Activated CD8-positive, alpha-beta T cell treated with anti-CD3 and anti-CD28 coated beads for 36 hours (primary cell): ENCODE results near the gene ADGRB3. TPM values are rescaled to one million over a fixed set of nuclear protein-coding genes. Genes with fewer than 3 reads are reported as not detected.
"Not testable (repeated sequence)": the region's sequence is repeated elsewhere in the genome, so short reads cannot be mapped to it uniquely, and the experiment has no call there.

Experiments
- ATAC-seq: fragments of 200-7000 bp; cut with Tn5 transposase; one replicate; pipeline ENCODE4 v1.10.0; 2021; ENCODE audit warnings: mild to moderate bottlenecking, moderate library complexity
- CTCF ChIA-PET: fragments of 350-600 bp; sonication (Branson Sonifier 250); formaldehyde crosslinking; loops from one replicate; lab custom pipeline; 2021; ENCODE audit warnings: antibody characterized with exemption; lab: Charles Lee
- POLR2A ChIA-PET: fragments of 350-600 bp; sonication (Branson Sonifier 250); formaldehyde crosslinking; loops from one replicate; lab custom pipeline; 2021; ENCODE audit warnings: antibody characterized with exemption; lab: Charles Lee
- DNase-seq: peaks from one replicate; pipeline ENCODE4 v3.0.0-alpha.2; 2020
- H3K27ac Mint-ChIP-seq: one replicate; pipeline ENCODE4 v1.8.0; 2021; ENCODE audit warnings: mild to moderate bottlenecking, mixed read lengths
- H3K27me3 Mint-ChIP-seq: one replicate; pipeline ENCODE4 v1.8.0; 2021; ENCODE audit warnings: mixed read lengths
- H3K36me3 Mint-ChIP-seq: one replicate; pipeline ENCODE4 v1.8.0; 2021; ENCODE audit warnings: low read depth, mixed read lengths
- H3K4me1 Mint-ChIP-seq: one replicate; pipeline ENCODE4 v1.8.0; 2021; ENCODE audit warnings: low read depth, mixed read lengths
- H3K4me3 Mint-ChIP-seq: one replicate; pipeline ENCODE4 v1.8.0; 2021; ENCODE audit warnings: mild to moderate bottlenecking, moderate library complexity, mixed read lengths
- H3K9me3 Mint-ChIP-seq: one replicate; pipeline ENCODE4 v1.8.0; 2021; ENCODE audit warnings: mixed read lengths
- CTCF ChIP-seq: fragments of 200-600 bp; IDR thresholded peaks from one replicate; pipeline ENCODE4 v1.8.0; 2022; ENCODE audit warnings: antibody characterized with exemption, mild to moderate bottlenecking
- intact Hi-C: fragments of 100-400 bp; cut with micrococcal nuclease; formaldehyde crosslinking; loops from one replicate; pipeline ENCODE4 v1.10.0; 2022
- total RNA-seq, 2 experiments: library from RNA; stranded (reverse); gene quantifications; one replicate each; pipeline ENCODE4 v1.2.3, GENCODE V29; 2021

ADGRB3 gene
- total RNA-seq, 2 experiments from 2014 or later = not detected

GRCh38 chr6:69102416-69102815 lies 467.3 kb downstream of the ADGRB3 start:
- H3K9me3 Mint-ChIP-seq = peaks cover 6% of the 10 kb centered on the region
- no peaks in the 10 kb centered on the region for H3K27me3 Mint-ChIP-seq
- CTCF ChIA-PET = no interaction called here
- no peak for ATAC-seq
- POLR2A ChIA-PET = no interaction called here
- DNase-seq = no peak
- no peaks in the 10 kb centered on the region for H3K4me1 Mint-ChIP-seq
- H3K36me3 Mint-ChIP-seq = no peaks in the 10 kb centered on the region
- intact Hi-C loops = no loop called here
- H3K27ac Mint-ChIP-seq = no peak overlapping the region
- no peak for TF ChIP-seq CTCF
- no peak overlapping the region for H3K4me3 Mint-ChIP-seq

- no peak for TF ChIP-seq CTCF
- POLR2A ChIA-PET = no interaction called here
- Mint-ChIP-seq H3K9me3 (peaks cover 6% of the 10 kb centered on the region), H3K36me3 (no peaks in the 10 kb centered on the region), H3K4me1 (no peaks in the 10 kb centered on the region), H3K27me3 (no peaks in the 10 kb centered on the region), H3K27ac (no peak overlapping the region), H3K4me3 (no peak overlapping the region)
- DNase-seq (no peak), ATAC-seq (no peak)
- intact Hi-C loops = no loop called here
- CTCF ChIA-PET = no interaction called here
Measured at GRCh38 chr6:69105288-69105687, 470.2 kb downstream of the ADGRB3 start.

- no peaks in the 10 kb centered on the region for H3K4me1 Mint-ChIP-seq
- no peak for TF ChIP-seq CTCF
- intact Hi-C loops = no loop called here
- DNase-seq (no peak), ATAC-seq (no peak)
- H3K9me3 Mint-ChIP-seq = peaks cover 6% of the 10 kb centered on the region
- H3K4me3 Mint-ChIP-seq = no peak overlapping the region
- ChIA-PET CTCF (no interaction called here), POLR2A (no interaction called here)
- H3K27me3 Mint-ChIP-seq = no peaks in the 10 kb centered on the region
- H3K36me3 Mint-ChIP-seq = no peaks in the 10 kb centered on the region
- H3K27ac Mint-ChIP-seq = no peak overlapping the region
Measured at GRCh38 chr6:69106511-69106910, 471.4 kb downstream of the ADGRB3 start.

- H3K9me3 Mint-ChIP-seq = no peaks in the 10 kb centered on the region
- intact Hi-C loops = no loop called here
- H3K27me3 Mint-ChIP-seq = no peaks in the 10 kb centered on the region
- H3K4me3 Mint-ChIP-seq = no peak overlapping the region
- H3K27ac Mint-ChIP-seq = no peak overlapping the region
- no peak for TF ChIP-seq CTCF
- ChIA-PET CTCF (no interaction called here), POLR2A (no interaction called here)
- no peak for DNase-seq
- ATAC-seq = no peak
- no peaks in the 10 kb centered on the region for H3K4me1 Mint-ChIP-seq
- no peaks in the 10 kb centered on the region for H3K36me3 Mint-ChIP-seq
Measured at GRCh38 chr6:69111301-69111700, 476.2 kb downstream of the ADGRB3 start.

- Mint-ChIP-seq H3K4me1 (no peaks in the 10 kb centered on the region), H3K27ac (no peak overlapping the region), H3K27me3 (no peaks in the 10 kb centered on the region), H3K9me3 (no peaks in the 10 kb centered on the region), H3K4me3 (no peak overlapping the region), H3K36me3 (no peaks in the 10 kb centered on the region)
- ATAC-seq (no peak), DNase-seq (no peak)
- intact Hi-C loops = no loop called here
- ChIA-PET POLR2A (no interaction called here), CTCF (no interaction called here)
- TF ChIP-seq CTCF = no peak
Measured at GRCh38 chr6:69116658-69117057, 481.6 kb downstream of the ADGRB3 start.

GRCh38 chr6:69121461-69122406 lies 486.7 kb downstream of the ADGRB3 start:
- H3K27ac Mint-ChIP-seq = not testable (repeated sequence)

More at GRCh38 chr6:69121461-69122406, 486.7 kb downstream of the ADGRB3 start:
- H3K4me1 Mint-ChIP-seq, CTCF ChIA-PET, H3K27me3 Mint-ChIP-seq, H3K36me3 Mint-ChIP-seq, intact Hi-C loops, H3K4me3 Mint-ChIP-seq, DNase-seq, H3K9me3 Mint-ChIP-seq, ATAC-seq, POLR2A ChIA-PET: not testable (repeated sequence)
